HepG2 (cell line): ENCODE measurements around the gene SLIT3.

Source experiments
- CTCF ChIP-seq: sonication (generic); formaldehyde crosslinking; IDR thresholded peaks from 2 replicates; pipeline ENCODE4 v1.5.0; 2020; ENCODE audit warnings: mild to moderate bottlenecking, missing genetic modification reagents, moderate library complexity
- ZNF501 ChIP-seq: sonication (generic); formaldehyde crosslinking; IDR thresholded peaks from 2 replicates; pipeline ENCODE4 v1.5.1; 2020; ENCODE audit warnings: mild to moderate bottlenecking, moderate library complexity, missing genetic modification reagents

GRCh38 chr5:169242175-169242848, 58.6 kb downstream of the SLIT3 start:
- TF ChIP-seq CTCF (CRISPR knock-in tag) (no peak), ZNF501 (CRISPR knock-in tag) (no peak)
